Panc1 (cell line): Measurements from ENCODE around the gene RALGPS1.

Source experiments
- REST ChIP-seq, 2 experiments: IDR thresholded peaks; 2 replicates each; pipeline ENCODE4 v1.6.1; 2011 to 2012; ENCODE audit warnings: low read depth in 2 of 2, control low read depth in 1 of 2, low read length in 1 of 2, mild to moderate bottlenecking in 1 of 2, moderate library complexity in 1 of 2; ENCODE audit not compliant: insufficient read depth in 1 of 2
- SIN3A ChIP-seq: IDR thresholded peaks from 2 replicates; pipeline ENCODE4 v1.6.1; 2012; ENCODE audit warnings: low read depth, mild to moderate bottlenecking, low read length, moderate library complexity, borderline replicate concordance; ENCODE audit not compliant: insufficient read depth
- TCF7L2 ChIP-seq: IDR thresholded peaks from 2 replicates; pipeline ENCODE4 v1.6.1; 2011; ENCODE audit warnings: mild to moderate bottlenecking, low read depth, low read length, inconsistent platforms
- TF ChIP-seq, protein P1 (sequence below): fragments of 450-650 bp; IDR thresholded peaks from 2 replicates; pipeline ENCODE4 v1.5.1; 2017; ENCODE audit warnings: mild to moderate bottlenecking

GRCh38 chr9:127209220-127209619 lies 294.6 kb downstream of the RALGPS1 start:
- TF ChIP-seq REST (IDR thresholded peaks at IDR 0.05; ENCODE audit: insufficient read depth in 1 of 2, low read depth in 2 of 2, low read length in 1 of 2) (no peak), TCF7L2 (no peak), SIN3A (no peak)
- TF ChIP-seq, protein P1, sequence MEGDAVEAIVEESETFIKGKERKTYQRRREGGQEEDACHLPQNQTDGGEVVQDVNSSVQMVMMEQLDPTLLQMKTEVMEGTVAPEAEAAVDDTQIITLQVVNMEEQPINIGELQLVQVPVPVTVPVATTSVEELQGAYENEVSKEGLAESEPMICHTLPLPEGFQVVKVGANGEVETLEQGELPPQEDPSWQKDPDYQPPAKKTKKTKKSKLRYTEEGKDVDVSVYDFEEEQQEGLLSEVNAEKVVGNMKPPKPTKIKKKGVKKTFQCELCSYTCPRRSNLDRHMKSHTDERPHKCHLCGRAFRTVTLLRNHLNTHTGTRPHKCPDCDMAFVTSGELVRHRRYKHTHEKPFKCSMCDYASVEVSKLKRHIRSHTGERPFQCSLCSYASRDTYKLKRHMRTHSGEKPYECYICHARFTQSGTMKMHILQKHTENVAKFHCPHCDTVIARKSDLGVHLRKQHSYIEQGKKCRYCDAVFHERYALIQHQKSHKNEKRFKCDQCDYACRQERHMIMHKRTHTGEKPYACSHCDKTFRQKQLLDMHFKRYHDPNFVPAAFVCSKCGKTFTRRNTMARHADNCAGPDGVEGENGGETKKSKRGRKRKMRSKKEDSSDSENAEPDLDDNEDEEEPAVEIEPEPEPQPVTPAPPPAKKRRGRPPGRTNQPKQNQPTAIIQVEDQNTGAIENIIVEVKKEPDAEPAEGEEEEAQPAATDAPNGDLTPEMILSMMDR = no peak
